Neural progenitor cell (in vitro differentiated cells): ENCODE measurements around the gene FOXK1. TPM values are rescaled to one million over a fixed set of nuclear protein-coding genes. Genes with fewer than 3 reads are reported as not detected.

Experiments
- DNase-seq: peaks from one replicate; pipeline ENCODE4 v3.0.0-alpha.2; 2016; ENCODE audit warnings: low spot score
- H2AFZ ChIP-seq: fragments of 200-600 bp; sonication (generic); replicated peaks from 2 replicates; pipeline ENCODE4 v1.6.1; 2016; ENCODE audit warnings: antibody characterized with exemption
- H3F3A ChIP-seq: fragments of 200-600 bp; sonication (generic); 2 replicates; pipeline ENCODE4 v1.6.1; 2016; ENCODE audit warnings: antibody characterized with exemption, low read depth
- H3K27ac ChIP-seq: fragments of 200-600 bp; sonication (generic); 2 replicates; pipeline ENCODE4 v1.5.1; 2016; ENCODE audit warnings: mild to moderate bottlenecking
- H3K27me3 ChIP-seq: fragments of 200-600 bp; sonication (generic); 2 replicates; pipeline ENCODE4 v1.6.1; 2016; ENCODE audit warnings: mild to moderate bottlenecking, moderate library complexity
- H3K36me3 ChIP-seq: fragments of 200-600 bp; sonication (generic); 2 replicates; pipeline ENCODE4 v1.5.1; 2016
- H3K4me1 ChIP-seq: fragments of 200-600 bp; sonication (generic); 2 replicates; pipeline ENCODE4 v1.6.1; 2016; ENCODE audit warnings: mixed run types
- H3K4me2 ChIP-seq: fragments of 200-600 bp; sonication (generic); 2 replicates; pipeline ENCODE4 v1.6.1; 2016
- H3K4me3 ChIP-seq: fragments of 200-600 bp; sonication (generic); 2 replicates; pipeline ENCODE4 v1.5.1; 2016
- H3K79me2 ChIP-seq: fragments of 200-600 bp; sonication (generic); 2 replicates; pipeline ENCODE4 v1.6.1; 2016; ENCODE audit warnings: low read depth
- H3K9ac ChIP-seq: fragments of 200-600 bp; sonication (generic); 2 replicates; pipeline ENCODE4 v1.6.1; 2016
- H3K9me3 ChIP-seq: fragments of 200-600 bp; sonication (generic); 2 replicates; pipeline ENCODE4 v1.5.1; 2016; ENCODE audit warnings: low read depth
- H4K20me1 ChIP-seq: fragments of 200-600 bp; sonication (generic); 2 replicates; pipeline ENCODE4 v1.6.1; 2016; ENCODE audit warnings: low read depth
- H3K27ac Mint-ChIP-seq: 3 replicates; pipeline ENCODE4 v1.8.0; 2021; ENCODE audit warnings: mixed read lengths
- H3K27me3 Mint-ChIP-seq: 2 replicates; pipeline ENCODE4 v1.8.0; 2022; ENCODE audit warnings: low read depth, mild to moderate bottlenecking, inconsistent platforms, moderate library complexity, mixed read lengths; ENCODE audit not compliant: insufficient read depth
- H3K36me3 Mint-ChIP-seq: 3 replicates; pipeline ENCODE4 v1.8.0; 2021; ENCODE audit warnings: mixed read lengths
- H3K4me1 Mint-ChIP-seq: 3 replicates; pipeline ENCODE4 v1.8.0; 2021; ENCODE audit warnings: mixed read lengths
- H3K4me3 Mint-ChIP-seq: 3 replicates; pipeline ENCODE4 v1.8.0; 2021; ENCODE audit warnings: mild to moderate bottlenecking, moderate library complexity, mixed read lengths
- H3K9me3 Mint-ChIP-seq: 3 replicates; pipeline ENCODE4 v1.8.0; 2020; ENCODE audit warnings: mixed read lengths
- EZH2 ChIP-seq: fragments of 200-600 bp; sonication (generic); IDR thresholded peaks from 2 replicates; pipeline ENCODE4 v1.6.1; 2017; ENCODE audit warnings: antibody characterized with exemption, mild to moderate bottlenecking, moderate library complexity
- EZH2phosphoT487 ChIP-seq: fragments of 200-600 bp; sonication (generic); IDR thresholded peaks from 2 replicates; pipeline ENCODE4 v1.6.1; 2017; ENCODE audit warnings: antibody characterized with exemption
- total RNA-seq: library from RNA; depleted of rRNA; stranded (reverse); fragments of >200 nt; gene quantifications from 2 replicates; pipeline ENCODE4 v1.2.3, GENCODE V29; 2015; ENCODE audit warnings: low replicate concordance
- TF ChIP-seq, protein P1 (sequence below): fragments of 200-600 bp; sonication (generic); IDR thresholded peaks from 2 replicates; pipeline ENCODE4 v1.5.1; 2017; ENCODE audit warnings: antibody characterized with exemption, mild to moderate bottlenecking

The FOXK1 gene
- total RNA-seq, 1 donor from 2014 or later, result 11.1 TPM

DNA sequence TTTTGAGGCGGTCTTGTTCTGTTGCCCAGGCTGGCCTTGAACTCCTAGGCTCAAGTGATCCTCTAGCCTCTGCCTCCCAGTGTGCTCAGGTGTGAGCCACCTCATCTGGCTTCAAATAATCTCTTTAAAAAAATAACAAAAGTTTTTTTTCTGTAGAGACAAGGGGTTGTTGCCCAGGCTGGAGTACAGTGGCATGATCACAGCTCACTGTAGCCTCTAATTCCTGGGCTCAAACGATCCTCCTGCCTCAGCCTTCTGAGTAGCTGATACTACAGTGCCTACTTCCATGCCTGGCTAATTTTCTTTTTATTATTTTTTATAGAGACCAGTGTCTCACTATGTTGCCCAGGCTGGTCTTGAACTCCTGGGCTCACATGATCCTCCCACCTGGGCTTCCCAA lies 11.7 kb downstream of the FOXK1 start:
- peaks cover 89% of the 10 kb centered on the region for H3K79me2 ChIP-seq

DNA sequence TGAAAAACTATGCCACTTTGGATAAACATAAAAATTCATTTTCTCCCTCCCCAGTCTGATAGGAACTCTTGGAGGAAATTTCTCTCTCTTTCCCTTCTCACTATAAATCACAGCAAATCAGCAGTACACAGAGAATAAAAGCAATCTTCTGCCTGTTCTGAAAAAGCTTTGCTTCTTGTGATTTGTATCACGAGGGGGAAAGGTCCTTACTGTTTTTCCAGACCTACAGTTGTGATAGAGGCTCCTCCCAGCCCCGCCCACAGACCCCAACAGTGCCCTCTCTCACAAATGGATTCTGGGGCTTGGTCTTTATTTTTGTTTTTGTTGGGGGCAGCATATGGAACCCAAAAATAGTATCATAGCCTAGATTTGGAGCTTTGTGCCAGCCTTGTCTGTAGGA lies 12.2 kb downstream of the FOXK1 start:
- DNase-seq, result no peak
- no peak overlapping the region for H2AFZ ChIP-seq
- no peak overlapping the region for H3K4me3 ChIP-seq
- peaks cover 2% of the 10 kb centered on the region for H3K36me3 Mint-ChIP-seq
- H3K36me3 ChIP-seq, result no peaks in the 10 kb centered on the region
- H3K4me1 ChIP-seq, result no peaks in the 10 kb centered on the region
- H4K20me1 ChIP-seq, result peaks cover 93% of the 10 kb centered on the region
- peaks cover 89% of the 10 kb centered on the region for H3K79me2 ChIP-seq
- no peaks in the 10 kb centered on the region for H3K9me3 Mint-ChIP-seq
- H3K27ac ChIP-seq, result no peak overlapping the region
- no peaks in the 10 kb centered on the region for H3K9me3 ChIP-seq
- no peak overlapping the region for H3K4me2 ChIP-seq
- no peak overlapping the region for H3K27ac Mint-ChIP-seq
- H3K4me3 Mint-ChIP-seq, result no peak overlapping the region
- H3K9ac ChIP-seq, result no peak overlapping the region
- TF ChIP-seq EZH2phosphoT487 (no peak), EZH2 (no peak)
- TF ChIP-seq, protein P1, sequence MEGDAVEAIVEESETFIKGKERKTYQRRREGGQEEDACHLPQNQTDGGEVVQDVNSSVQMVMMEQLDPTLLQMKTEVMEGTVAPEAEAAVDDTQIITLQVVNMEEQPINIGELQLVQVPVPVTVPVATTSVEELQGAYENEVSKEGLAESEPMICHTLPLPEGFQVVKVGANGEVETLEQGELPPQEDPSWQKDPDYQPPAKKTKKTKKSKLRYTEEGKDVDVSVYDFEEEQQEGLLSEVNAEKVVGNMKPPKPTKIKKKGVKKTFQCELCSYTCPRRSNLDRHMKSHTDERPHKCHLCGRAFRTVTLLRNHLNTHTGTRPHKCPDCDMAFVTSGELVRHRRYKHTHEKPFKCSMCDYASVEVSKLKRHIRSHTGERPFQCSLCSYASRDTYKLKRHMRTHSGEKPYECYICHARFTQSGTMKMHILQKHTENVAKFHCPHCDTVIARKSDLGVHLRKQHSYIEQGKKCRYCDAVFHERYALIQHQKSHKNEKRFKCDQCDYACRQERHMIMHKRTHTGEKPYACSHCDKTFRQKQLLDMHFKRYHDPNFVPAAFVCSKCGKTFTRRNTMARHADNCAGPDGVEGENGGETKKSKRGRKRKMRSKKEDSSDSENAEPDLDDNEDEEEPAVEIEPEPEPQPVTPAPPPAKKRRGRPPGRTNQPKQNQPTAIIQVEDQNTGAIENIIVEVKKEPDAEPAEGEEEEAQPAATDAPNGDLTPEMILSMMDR, result no peak
- H3K27me3 Mint-ChIP-seq, result no peaks in the 10 kb centered on the region
- peaks cover 29% of the 10 kb centered on the region for H3K4me1 Mint-ChIP-seq
- no peaks in the 10 kb centered on the region for H3F3A ChIP-seq
- H3K27me3 ChIP-seq, result no peaks in the 10 kb centered on the region

More for the DNA sequence above, 11.7 kb downstream of the FOXK1 start:
- peaks cover 32% of the 10 kb centered on the region for H3K4me1 Mint-ChIP-seq
- Histone ChIP-seq H3K27ac (no peak overlapping the region), H2AFZ (no peak overlapping the region), H3K27me3 (no peaks in the 10 kb centered on the region), H3F3A (no peaks in the 10 kb centered on the region), H3K36me3 (no peaks in the 10 kb centered on the region), H3K4me2 (no peak overlapping the region), H3K4me3 (no peak overlapping the region), H4K20me1 (peaks cover 93% of the 10 kb centered on the region), H3K9me3 (no peaks in the 10 kb centered on the region), H3K4me1 (no peaks in the 10 kb centered on the region), H3K9ac (no peak overlapping the region)
- no peaks in the 10 kb centered on the region for H3K9me3 Mint-ChIP-seq
- H3K27ac Mint-ChIP-seq, result no peak overlapping the region
- DNase-seq, result no peak
- H3K27me3 Mint-ChIP-seq, result no peaks in the 10 kb centered on the region
- no peak overlapping the region for H3K4me3 Mint-ChIP-seq
- H3K36me3 Mint-ChIP-seq, result peaks cover 2% of the 10 kb centered on the region
- TF ChIP-seq, protein P1, result no peak
- TF ChIP-seq EZH2 (no peak), EZH2phosphoT487 (no peak)

- no peak overlapping the region for H3K27ac ChIP-seq
- H4K20me1 ChIP-seq, result peaks cover 94% of the 10 kb centered on the region
- H3K4me3 ChIP-seq, result no peak overlapping the region
- no peaks in the 10 kb centered on the region for H3K27me3 Mint-ChIP-seq
- DNase-seq, result no peak
- no peak overlapping the region for H3K4me2 ChIP-seq
- peaks cover 42% of the 10 kb centered on the region for H3K4me1 Mint-ChIP-seq
- H3K36me3 ChIP-seq, result no peaks in the 10 kb centered on the region
- no peak overlapping the region for H3K4me3 Mint-ChIP-seq
- H3K79me2 ChIP-seq, result peaks cover 86% of the 10 kb centered on the region
- no peak overlapping the region for H3K9ac ChIP-seq
- H3K4me1 ChIP-seq, result peaks cover 16% of the 10 kb centered on the region
- H3K27ac Mint-ChIP-seq, result no peak overlapping the region
- H3K9me3 ChIP-seq, result no peaks in the 10 kb centered on the region
- H3F3A ChIP-seq, result peaks cover 11% of the 10 kb centered on the region
- H3K27me3 ChIP-seq, result peaks cover 17% of the 10 kb centered on the region
- no peak overlapping the region for H2AFZ ChIP-seq
- H3K36me3 Mint-ChIP-seq, result no peaks in the 10 kb centered on the region
- no peaks in the 10 kb centered on the region for H3K9me3 Mint-ChIP-seq
- TF ChIP-seq, protein P1, result no peak
- no peak for TF ChIP-seq EZH2
- TF ChIP-seq EZH2phosphoT487, result no peak
These were observed 16.7 kb downstream of the FOXK1 start for GRCh38 chr7:4698707-4699275.
